ENCODE results near the gene NAA20. TPM values are rescaled to one million over a fixed set of nuclear protein-coding genes. Genes with fewer than 3 reads are reported as not detected.

Gene NAA20
- total and polyA plus RNA-seq, 7 donors = 26.3 to 74.2 (median 44.9) TPM

DNA sequence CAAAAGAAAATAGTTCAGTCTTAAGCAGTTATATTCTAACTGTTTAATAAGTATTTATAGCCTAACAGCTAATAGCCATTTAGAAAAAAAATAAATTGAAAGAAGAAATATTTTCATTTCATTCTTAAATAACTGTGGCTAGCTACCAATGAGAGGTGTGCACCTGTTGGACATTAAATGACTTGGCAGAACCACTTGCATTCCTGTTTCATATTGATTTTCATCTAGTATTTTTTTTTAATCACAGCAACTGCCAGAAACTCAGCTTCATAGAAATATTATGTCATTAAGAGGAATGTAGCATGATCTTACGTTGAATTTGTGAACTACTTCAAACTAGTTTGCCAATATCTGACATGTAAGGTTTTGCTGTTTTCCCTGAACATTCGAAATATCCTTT, 10.1 kb downstream of the NAA20 start:
- TF ChIP-seq, protein P1, sequence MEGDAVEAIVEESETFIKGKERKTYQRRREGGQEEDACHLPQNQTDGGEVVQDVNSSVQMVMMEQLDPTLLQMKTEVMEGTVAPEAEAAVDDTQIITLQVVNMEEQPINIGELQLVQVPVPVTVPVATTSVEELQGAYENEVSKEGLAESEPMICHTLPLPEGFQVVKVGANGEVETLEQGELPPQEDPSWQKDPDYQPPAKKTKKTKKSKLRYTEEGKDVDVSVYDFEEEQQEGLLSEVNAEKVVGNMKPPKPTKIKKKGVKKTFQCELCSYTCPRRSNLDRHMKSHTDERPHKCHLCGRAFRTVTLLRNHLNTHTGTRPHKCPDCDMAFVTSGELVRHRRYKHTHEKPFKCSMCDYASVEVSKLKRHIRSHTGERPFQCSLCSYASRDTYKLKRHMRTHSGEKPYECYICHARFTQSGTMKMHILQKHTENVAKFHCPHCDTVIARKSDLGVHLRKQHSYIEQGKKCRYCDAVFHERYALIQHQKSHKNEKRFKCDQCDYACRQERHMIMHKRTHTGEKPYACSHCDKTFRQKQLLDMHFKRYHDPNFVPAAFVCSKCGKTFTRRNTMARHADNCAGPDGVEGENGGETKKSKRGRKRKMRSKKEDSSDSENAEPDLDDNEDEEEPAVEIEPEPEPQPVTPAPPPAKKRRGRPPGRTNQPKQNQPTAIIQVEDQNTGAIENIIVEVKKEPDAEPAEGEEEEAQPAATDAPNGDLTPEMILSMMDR (IDR thresholded peaks at IDR 0.05) = no peak
- TF ChIP-seq EP300 (IDR thresholded peaks at IDR 0.05) (no peak), POLR2AphosphoS5 (IDR thresholded peaks at IDR 0.05) (no peak), POLR2A (IDR thresholded peaks at IDR 0.05) (no peak)
- no peaks in the 10 kb centered on the region for H3K9me3 ChIP-seq
- H3K27ac ChIP-seq = no peak overlapping the region
- no peak overlapping the region for H3K4me3 ChIP-seq
- H3K27me3 ChIP-seq = no peaks in the 10 kb centered on the region
- no peak for DNase-seq
- peaks cover 0 to 82% (median 11%) of the 10 kb centered on the region in 4 donors for H3K36me3 ChIP-seq
- WGBS, 2 donors = 92 to 93% methylated on average over 2 of the region's 2 CpGs
- peaks cover 0 to under 1% (median 0%) of the 10 kb centered on the region in 4 donors for H3K4me1 ChIP-seq
- intact Hi-C loops (cut with DNase I) = no loop called here

DNA sequence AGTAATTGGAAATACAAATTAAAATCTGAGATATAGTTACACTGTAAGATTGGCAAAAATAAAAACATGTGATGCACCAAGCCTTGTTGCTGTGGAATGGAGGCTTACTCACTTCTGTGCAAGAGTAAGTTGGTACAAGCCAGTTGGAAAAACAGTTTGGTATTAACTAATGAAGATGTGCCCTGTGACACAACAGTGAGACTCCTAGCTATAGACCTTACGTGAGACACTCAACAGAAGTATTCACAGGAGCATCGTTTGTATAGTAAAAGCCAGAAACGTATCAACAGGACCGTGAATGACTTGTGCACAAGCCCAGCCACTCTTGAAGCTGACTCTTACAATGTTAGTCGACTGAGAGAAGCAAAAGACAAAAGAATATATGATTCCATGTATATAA, 14.6 kb downstream of the NAA20 start:
- peaks cover 11 to 100% (median 36%) of the 10 kb centered on the region in 4 donors for H3K36me3 ChIP-seq
- no peak for DNase-seq

DNA sequence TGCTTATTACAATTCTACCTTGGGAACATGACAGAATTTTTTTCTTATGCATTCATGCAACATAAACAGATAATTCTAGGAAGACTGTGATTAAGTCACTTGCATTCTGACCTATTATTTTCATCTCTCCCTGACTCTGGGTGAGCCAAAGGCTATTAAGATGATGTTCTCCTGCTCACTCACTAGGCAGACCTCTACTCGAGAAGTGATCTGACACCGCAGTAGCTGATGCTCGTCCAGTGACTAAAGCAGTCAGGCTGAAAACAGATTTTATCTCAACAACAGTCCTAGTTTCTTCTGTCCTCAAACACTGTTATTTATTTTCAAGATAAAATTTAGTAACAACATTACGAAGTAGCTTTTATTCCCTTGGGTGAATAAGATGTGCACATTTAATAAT, 17.3 kb downstream of the NAA20 start:
- DNase-seq = no peak
- intact Hi-C loops (cut with DNase I) = no loop called here
- no peak for TF ChIP-seq POLR2AphosphoS5 (IDR thresholded peaks at IDR 0.05)
- no peak for TF ChIP-seq EP300 (IDR thresholded peaks at IDR 0.05)
- TF ChIP-seq, protein P1 (IDR thresholded peaks at IDR 0.05) = no peak
- no peak for TF ChIP-seq POLR2A (IDR thresholded peaks at IDR 0.05)
- H3K27me3 ChIP-seq = no peaks in the 10 kb centered on the region
- peaks cover 0 to 9% (median 0%) of the 10 kb centered on the region in 4 donors for H3K4me1 ChIP-seq
- H3K36me3 ChIP-seq = peaks cover 29 to 100% (median 49%) of the 10 kb centered on the region in 4 donors
- H3K27ac ChIP-seq = peak overlapping the region in 1 of 4 donors; percentile 20
- 92 to 93% methylated on average over 4 of the region's 4 CpGs for WGBS, 2 donors
- H3K4me3 ChIP-seq = no peak overlapping the region
- no peaks in the 10 kb centered on the region for H3K9me3 ChIP-seq

More for the DNA sequence above, 14.6 kb downstream of the NAA20 start:
- H3K4me3 ChIP-seq = no peak overlapping the region
- TF ChIP-seq EP300 (IDR thresholded peaks at IDR 0.05) (no peak), POLR2AphosphoS5 (IDR thresholded peaks at IDR 0.05) (no peak), POLR2A (IDR thresholded peaks at IDR 0.05) (no peak)
- TF ChIP-seq, protein P1 (IDR thresholded peaks at IDR 0.05) = no peak
- no peak overlapping the region for H3K27ac ChIP-seq
- no peaks in the 10 kb centered on the region for H3K4me1 ChIP-seq
- intact Hi-C loops (cut with DNase I) = no loop called here
- 84 to 88% methylated on average over 5 of the region's 5 CpGs for whole genome bisulfite sequencing, 2 donors
- no peaks in the 10 kb centered on the region for H3K9me3 ChIP-seq
- no peaks in the 10 kb centered on the region for H3K27me3 ChIP-seq

DNA sequence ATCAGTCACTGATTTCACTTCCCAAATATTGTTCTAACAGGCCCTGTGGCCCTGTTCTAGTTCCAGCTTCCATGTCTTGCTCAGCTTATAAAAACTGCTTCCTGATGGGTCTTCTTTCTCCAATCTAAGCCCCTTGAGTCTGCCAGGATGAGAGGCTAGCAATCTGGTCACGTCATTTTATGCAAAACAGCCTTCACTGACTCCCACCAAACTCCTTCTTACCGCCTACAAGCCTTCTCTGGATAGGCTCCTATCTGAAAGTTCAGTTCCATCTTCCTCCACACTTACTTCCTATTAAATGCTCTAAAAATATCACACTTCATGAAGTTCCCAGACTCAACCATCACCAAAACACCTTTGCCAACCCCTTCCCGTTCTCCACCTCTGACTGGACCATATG, 19.6 kb downstream of the NAA20 start:
- no peak for TF ChIP-seq POLR2A (IDR thresholded peaks at IDR 0.05)
- TF ChIP-seq POLR2AphosphoS5 (IDR thresholded peaks at IDR 0.05) = no peak
- TF ChIP-seq, protein P1 (IDR thresholded peaks at IDR 0.05) = no peak
- no peak for TF ChIP-seq EP300 (IDR thresholded peaks at IDR 0.05)
- WGBS, 2 donors = 87 to 90% methylated on average over 3 of the region's 3 CpGs
- intact Hi-C loops (cut with DNase I) = no loop called here
- Histone ChIP-seq H3K27ac (no peak overlapping the region), H3K4me1 (peaks cover 0 to 9% (median 0%) of the 10 kb centered on the region in 4 donors), H3K36me3 (peaks cover 38 to 100% (median 68%) of the 10 kb centered on the region in 4 donors), H3K4me3 (no peak overlapping the region), H3K9me3 (no peaks in the 10 kb centered on the region), H3K27me3 (no peaks in the 10 kb centered on the region)
- DNase-seq = no peak

GRCh38 chr20:20037960-20038359, 20.8 kb downstream of the NAA20 start:
- no peak overlapping the region for H3K27ac ChIP-seq
- peaks cover 35 to 100% (median 78%) of the 10 kb centered on the region in 4 donors for H3K36me3 ChIP-seq
- H3K4me3 ChIP-seq = no peak overlapping the region
- H3K4me1 ChIP-seq = peaks cover 0 to 9% (median 0%) of the 10 kb centered on the region in 4 donors
- intact Hi-C loops (cut with DNase I) = no loop called here
- TF ChIP-seq, protein P1 (IDR thresholded peaks at IDR 0.05) = no peak
- no peak for TF ChIP-seq POLR2AphosphoS5 (IDR thresholded peaks at IDR 0.05)
- no peak for TF ChIP-seq EP300 (IDR thresholded peaks at IDR 0.05)
- no peak for TF ChIP-seq POLR2A (IDR thresholded peaks at IDR 0.05)
- whole genome bisulfite sequencing, 2 donors = 75 to 83% methylated on average over 5 of the region's 5 CpGs
- no peak for DNase-seq
- H3K9me3 ChIP-seq = no peaks in the 10 kb centered on the region
- H3K27me3 ChIP-seq = no peaks in the 10 kb centered on the region
